SK-N-SH (cell line): ENCODE results near the gene PPM1N. TPM values are rescaled to one million over a fixed set of nuclear protein-coding genes. Genes with fewer than 3 reads are reported as not detected.

Experiments used
- PBX3 ChIP-seq: IDR thresholded peaks from 2 replicates; pipeline ENCODE4; 2012
- polyA plus RNA-seq, 3 experiments: library from polyadenylated mRNA; depleted of rRNA; stranded (reverse); fragments of >200 nt; gene quantifications; 2 replicates each; pipeline ENCODE4 v1.2.3, GENCODE V29; 2012

Gene PPM1N
- polyA plus RNA-seq, 1 of the 3 experiments (the other 2 are of a cell fraction), result 10.3 TPM

DNA sequence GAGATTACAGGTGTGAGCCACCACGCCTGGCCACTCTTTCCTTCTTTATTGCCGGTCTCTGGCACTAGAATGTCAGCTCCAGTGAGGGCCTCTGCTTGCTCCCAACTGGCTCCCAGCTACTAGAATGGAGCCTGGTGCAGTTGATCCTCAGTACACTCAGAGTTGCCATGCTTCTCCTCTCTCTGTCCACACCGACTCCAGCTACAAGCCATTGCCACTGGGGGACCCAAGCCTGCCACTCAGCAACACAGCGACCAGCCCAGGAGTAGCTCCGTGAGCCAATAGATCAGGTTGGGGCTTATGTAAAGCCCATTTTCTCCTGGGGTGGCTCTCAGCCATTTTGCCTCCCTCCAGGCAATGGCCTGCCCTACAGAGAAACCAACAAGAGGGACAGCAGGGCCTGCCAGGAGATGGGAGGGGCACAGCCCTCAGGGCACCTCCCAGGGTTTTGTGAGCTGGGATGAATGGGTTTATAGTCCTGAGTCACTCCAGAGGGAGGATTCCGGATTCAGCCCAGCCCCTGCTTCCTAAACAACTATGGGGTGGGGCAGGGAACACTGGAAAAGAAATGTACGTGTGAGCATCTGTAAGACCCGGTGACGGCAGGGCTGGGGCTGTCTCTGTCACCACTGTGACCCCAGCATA, 49.8 kb downstream of the PPM1N start (continued):
- TF ChIP-seq PBX3, result no peak

Other genes with a start within 250 kb of the PPM1N start
- 9.8 and 16.3 TPM in 2 replicates for gene MARK4, start 247.2 kb upstream of the PPM1N start, polyA plus RNA-seq (2012; rRNA removed)
- 0.05 TPM in 1 of 2 replicates, not detected in the other for gene CKM, start 175.6 kb upstream of the PPM1N start, polyA plus RNA-seq (2012; rRNA removed)
- 0.75 and 1.2 TPM in 2 replicates for gene KLC3, start 157.7 kb upstream of the PPM1N start, polyA plus RNA-seq (2012; rRNA removed)
- gene ERCC2, start 127.9 kb upstream of the PPM1N start, polyA plus RNA-seq (2012; rRNA removed), result 62.7 and 72.8 TPM in 2 replicates
- gene PPP1R13L, start 93.4 kb upstream of the PPM1N start, polyA plus RNA-seq (2012; rRNA removed), result 11.6 and 18.0 TPM in 2 replicates
- 11.0 and 11.9 TPM in 2 replicates for gene POLR1G, start 91.8 kb upstream of the PPM1N start, polyA plus RNA-seq (2012; rRNA removed)
- 93.1 and 95.3 TPM in 2 replicates for gene ERCC1, start 74.5 kb upstream of the PPM1N start, polyA plus RNA-seq (2012; rRNA removed)
- 38.4 and 78.2 TPM in 2 replicates for gene FOSB, start 30.4 kb upstream of the PPM1N start, polyA plus RNA-seq (2012; rRNA removed)
- gene RTN2, start 1.4 kb upstream of the PPM1N start, polyA plus RNA-seq (2012; rRNA removed), result 6.8 and 7.0 TPM in 2 replicates
- 31.6 and 37.8 TPM in 2 replicates for gene VASP, start 9.0 kb downstream of the PPM1N start, polyA plus RNA-seq (2012; rRNA removed)
- 10.0 and 11.1 TPM in 2 replicates for gene OPA3, start 86.4 kb downstream of the PPM1N start, polyA plus RNA-seq (2012; rRNA removed)
- gene GPR4, start 103.8 kb downstream of the PPM1N start, polyA plus RNA-seq (2012; rRNA removed), result 0.29 and 0.69 TPM in 2 replicates
- 10.3 and 12.4 TPM in 2 replicates for gene EML2, start 141.0 kb downstream of the PPM1N start, polyA plus RNA-seq (2012; rRNA removed)
- 1.3 and 1.4 TPM in 2 replicates for gene GIPR, start 169.8 kb downstream of the PPM1N start, polyA plus RNA-seq (2012; rRNA removed)
- 1,248 and 1,471 TPM in 2 replicates for gene SNRPD2, start 193.5 kb downstream of the PPM1N start, polyA plus RNA-seq (2012; rRNA removed)
- gene QPCTL, start 194.2 kb downstream of the PPM1N start, polyA plus RNA-seq (2012; rRNA removed), result 17.6 and 19.1 TPM in 2 replicates
- gene FBXO46, start 232.5 kb downstream of the PPM1N start, polyA plus RNA-seq (2012; rRNA removed), result 2.8 and 5.6 TPM in 2 replicates
- gene MEIOSIN, start 235.0 kb downstream of the PPM1N start, polyA plus RNA-seq (2012; rRNA removed), result 0.03 and 0.06 TPM in 2 replicates